NCI-H1436 treated with DMSO at 0.1 percent for 48 hours (cell line): Measurements from ENCODE around the gene UFC1.

ENCODE experiments used
- DNase-seq: peaks from one replicate; lab custom pipeline; 2025; lab: John Stamatoyannopoulos, UW

Gene UFC1

DNA sequence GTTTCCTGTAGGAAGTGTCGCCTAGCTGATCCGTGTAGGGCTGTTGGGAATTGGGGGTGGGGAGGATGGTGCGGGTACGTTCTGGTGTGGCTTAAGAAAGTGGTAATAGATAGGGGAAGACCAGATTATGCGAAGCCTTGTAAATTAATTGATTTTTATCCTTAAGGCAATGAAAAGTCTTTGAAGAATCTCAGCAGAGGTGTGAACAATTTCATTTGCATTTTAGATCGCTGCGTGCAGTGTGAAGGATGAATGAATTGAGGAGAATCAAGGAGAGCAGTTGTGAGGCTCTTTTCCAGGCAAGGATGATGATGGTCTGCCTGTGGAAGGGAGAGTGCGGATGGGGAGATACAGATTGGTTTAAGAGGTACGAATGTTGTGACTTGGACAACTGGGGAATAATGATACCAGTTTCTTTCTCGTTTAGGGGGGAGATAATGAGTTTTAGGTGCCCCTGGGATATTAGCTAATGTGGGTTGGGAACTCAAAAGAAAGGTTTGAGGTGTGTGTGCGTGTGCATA is 20.5 kb upstream of the UFC1 start:
- no peak for DNase-seq

DNA sequence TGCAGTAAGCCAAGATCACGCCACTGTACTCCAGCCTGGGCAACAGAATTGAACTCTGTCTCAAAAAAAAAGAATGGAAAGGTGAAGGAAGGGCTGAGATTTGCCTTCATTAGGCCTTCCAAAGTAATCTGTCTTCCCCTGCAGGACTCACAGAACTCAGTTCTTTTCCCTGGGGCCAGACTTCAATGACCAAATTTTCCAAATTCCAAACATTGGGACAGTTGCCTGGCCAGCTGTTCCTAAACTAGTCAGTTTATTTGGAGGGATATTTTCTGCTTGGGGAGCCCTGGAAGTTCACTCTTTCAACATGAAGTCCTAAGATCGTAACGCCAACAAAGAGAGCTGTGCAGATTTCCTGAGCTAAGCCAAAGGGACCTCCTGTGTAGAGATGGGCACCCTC is 15.9 kb upstream of the UFC1 start:
- no peak for DNase-seq

DNA sequence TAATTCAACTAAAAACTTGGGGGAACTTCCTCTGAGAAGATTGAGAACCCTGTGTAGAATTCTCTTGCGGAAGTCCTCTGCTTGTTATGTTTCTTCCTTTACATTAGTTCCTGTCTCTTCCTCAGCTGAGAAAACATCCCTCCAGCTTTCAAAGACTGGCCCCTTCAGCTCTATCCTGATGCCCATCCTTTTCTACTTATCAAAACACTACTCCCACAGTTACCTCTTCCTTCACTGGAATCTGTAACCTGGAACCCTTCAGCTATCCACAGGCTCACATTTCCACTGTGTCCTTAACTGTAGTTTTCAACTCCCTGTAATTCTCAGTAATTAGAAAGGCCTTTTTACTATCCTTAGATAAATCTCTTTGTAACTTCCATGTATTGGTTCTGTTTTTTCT is 15.3 kb upstream of the UFC1 start:
- DNase-seq, result no peak

DNA sequence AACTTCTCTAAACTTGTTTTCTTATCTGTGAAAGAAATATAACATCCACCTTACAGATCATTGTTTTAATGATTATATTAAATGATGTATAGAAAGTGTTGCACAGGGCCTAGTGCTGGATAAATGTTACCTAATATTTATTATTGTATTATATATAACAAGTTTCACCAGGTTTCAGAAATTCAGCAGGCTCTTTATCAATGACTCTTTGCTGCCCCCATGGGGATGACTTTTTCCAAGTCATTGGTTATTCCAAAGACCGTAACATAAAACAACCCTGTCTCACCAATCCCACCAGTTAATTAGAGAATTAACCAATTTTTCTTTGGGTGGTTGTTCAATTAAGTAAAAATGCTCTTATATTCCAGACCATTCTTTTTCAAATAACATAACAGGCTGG is 14.0 kb upstream of the UFC1 start:
- no peak for DNase-seq

DNA sequence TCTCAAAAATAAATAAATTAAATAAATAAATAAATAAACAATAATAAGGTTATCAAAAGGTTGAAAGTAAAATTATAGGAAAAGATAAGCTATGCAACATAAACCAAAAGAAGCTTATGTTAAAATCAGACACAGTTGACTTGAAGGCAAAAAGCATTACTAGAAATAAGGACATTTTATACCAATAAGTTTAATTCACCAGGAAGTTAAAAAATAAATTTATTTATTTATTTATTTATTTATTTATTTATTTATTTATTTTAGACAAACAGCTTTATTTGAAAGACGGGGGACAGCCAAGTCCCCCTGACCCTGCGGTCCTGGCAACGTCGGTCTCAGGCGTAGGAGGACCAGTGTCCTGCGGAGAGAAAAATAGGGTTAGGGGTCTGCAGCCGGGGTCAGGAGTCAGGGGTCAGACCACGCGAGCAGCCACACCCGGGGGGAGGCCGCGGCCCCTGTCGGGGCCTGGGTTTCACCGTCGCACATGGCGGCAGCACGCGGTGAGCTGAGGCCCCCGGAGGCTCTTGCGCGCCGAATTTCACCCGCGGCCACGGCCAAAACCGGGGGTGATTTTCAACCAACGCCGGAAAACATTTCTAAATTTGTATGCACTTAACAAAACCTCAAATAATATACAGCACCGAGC is 12.9 kb upstream of the UFC1 start:
- DNase-seq, result no peak

DNA sequence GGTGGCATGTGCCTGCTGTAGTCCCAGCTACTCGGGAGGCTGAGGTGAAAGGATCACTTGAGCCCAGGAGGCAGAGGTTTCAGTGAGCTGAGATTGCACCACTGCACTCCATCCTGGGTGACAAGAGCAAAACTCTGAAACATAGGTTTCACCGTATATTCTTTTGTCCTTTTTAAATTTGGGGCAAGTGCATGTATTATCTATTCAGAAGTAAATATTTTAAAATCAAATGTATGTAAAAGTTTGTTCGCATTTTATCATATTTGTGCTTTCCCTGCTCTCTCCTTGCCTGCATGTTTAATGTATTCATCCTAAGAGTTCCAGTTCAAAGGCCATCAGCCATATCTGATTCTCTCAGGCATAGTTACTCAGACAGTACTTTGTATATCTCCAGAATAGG is 7.9 kb upstream of the UFC1 start:
- no peak for DNase-seq

DNA sequence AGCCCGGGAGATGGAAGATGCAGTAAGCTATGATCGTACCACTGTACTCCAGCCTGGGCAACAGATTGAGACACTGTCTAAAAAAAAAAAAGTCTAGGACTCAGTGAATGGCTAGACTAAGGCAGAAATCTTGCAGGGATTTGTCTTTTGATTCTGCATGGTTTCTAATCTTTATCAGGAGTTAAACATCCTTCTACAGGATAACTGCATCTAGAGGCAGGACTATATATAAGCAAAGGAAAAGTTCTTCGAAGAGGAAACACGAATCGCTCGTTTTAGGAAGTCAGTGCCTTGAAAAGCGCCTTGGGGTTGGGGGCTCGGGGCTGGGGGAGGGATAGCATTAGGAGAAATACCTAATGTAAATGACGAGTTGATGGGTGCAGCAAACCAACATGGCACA is 602 bp upstream of the UFC1 start:
- no peak for DNase-seq

DNA sequence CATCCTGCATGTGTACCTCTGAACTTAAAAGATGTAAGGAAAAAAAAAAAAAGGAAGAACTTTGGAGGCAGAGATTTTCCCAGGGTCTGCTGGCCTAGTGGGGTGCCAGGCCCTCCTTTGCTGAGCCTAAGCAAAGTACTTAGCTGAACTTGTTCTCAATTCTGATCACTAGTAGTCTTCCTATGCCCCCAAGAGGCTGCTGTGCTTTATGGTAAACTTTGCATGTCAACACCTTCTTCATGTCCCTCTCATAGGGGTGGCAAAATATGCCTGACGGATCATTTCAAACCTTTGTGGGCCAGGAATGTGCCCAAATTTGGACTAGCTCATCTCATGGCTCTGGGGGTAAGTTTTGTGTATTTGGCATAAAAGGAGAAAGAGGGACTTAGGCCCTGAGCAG is 4.1 kb downstream of the UFC1 start:
- DNase-seq, result no peak

DNA sequence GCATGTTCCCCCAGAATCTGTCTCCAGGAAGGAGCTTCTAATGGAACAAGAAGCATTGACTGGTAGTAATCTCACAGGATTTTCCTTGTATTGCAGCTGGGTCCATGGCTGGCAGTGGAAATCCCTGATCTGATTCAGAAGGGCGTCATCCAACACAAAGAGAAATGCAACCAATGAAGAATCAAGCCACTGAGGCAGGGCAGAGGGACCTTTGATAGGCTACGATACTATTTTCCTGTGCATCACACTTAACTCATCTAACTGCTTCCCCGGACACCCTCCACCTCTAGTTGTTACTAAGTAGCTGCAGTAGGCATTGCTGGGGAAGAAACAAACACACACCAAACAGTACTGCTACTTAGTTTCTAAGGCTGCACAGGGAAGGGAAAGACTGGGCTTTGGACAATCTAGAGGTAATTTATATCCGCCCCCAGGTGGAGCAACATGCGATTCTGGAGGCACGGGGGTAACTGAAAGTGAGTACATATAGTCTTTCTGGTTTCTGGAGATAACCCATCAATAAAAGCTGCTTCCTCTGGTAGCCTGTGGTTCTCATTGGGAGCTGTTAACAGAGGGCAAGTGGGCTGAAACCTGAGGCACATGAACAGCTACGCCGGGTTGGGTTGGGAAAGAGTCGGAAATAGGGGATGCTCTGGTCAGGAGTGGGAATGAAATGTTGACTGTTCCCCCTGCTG is 4.7 kb downstream of the UFC1 start:
- no peak for DNase-seq

DNA sequence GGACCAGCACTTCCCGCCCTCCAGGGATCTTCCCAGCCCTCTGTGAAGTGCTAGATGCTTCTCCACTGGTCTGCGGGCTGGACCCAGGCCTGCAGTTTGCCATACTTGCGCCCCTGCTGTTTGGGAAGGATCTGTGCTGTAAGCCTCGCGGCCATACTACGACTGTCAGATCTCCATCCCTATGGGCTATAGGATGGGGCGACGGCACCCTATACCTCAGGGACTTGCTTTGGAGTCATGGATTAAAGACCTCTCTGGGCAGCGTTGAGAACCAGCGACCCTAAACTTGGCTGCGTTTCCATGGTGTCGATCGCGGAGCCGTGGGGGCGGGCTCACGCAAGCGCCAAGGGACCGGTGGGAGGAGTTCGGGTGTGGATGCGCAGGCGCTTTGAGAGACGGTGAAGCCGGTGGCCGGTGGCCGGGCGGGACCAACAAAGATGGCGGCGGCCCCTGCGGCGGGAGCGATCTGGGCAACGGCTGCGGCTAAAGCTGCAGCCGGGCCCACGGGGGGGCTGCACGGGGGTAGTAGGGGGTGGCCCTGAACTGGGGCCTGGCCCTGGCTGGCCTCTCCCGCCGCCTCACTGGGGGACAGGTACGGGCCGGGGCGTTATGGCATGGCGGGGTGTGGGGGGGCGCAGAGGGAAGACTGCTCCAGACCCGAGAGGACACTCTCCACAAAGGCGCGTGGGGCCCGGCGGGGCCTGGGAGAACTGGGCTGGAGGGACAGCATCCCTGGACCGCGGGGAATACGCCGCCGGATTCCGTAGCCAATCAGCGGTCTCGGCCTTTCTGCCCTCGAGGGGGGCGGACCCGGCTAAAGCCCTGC is 5.5 kb downstream of the UFC1 start, which contains the start of gene USP21:
Gene USP21, plus strand, starts transcription at position 414 of the 826 bp plus-strand sequence. CDS start 1,141 bp downstream, outside the sequence.
- DNase-seq, result peak; percentile 37

DNA sequence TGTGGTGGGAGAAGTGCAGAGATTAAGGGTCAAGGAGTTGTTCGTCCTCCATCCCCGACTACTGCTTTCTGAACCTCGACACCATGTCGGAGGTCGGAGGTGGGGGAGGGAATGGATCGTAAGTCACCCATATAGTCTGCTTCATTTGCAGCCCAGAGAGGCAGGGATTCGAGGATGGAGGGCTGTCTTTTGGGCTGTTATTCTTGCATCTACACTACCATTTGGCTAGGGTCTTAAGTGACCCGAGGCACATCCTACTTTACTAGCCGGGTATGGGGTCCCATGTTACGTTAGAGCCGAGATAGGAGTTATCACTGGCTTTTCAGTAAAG is 6.1 kb downstream of the UFC1 start:
- no peak for DNase-seq

DNA sequence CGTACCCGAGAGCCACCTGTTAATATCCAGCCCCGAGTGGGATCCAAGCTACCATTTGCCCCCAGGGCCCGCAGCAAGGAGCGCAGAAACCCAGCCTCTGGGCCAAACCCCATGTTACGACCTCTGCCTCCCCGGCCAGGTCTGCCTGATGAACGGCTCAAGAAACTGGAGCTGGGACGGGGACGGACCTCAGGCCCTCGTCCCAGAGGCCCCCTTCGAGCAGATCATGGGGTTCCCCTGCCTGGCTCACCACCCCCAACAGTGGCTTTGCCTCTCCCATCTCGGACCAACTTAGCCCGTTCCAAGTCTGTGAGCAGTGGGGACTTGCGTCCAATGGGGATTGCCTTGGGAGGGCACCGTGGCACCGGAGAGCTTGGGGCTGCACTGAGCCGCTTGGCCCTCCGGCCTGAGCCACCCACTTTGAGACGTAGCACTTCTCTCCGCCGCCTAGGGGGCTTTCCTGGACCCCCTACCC is 6.9 kb downstream of the UFC1 start:
- no peak for DNase-seq

DNA sequence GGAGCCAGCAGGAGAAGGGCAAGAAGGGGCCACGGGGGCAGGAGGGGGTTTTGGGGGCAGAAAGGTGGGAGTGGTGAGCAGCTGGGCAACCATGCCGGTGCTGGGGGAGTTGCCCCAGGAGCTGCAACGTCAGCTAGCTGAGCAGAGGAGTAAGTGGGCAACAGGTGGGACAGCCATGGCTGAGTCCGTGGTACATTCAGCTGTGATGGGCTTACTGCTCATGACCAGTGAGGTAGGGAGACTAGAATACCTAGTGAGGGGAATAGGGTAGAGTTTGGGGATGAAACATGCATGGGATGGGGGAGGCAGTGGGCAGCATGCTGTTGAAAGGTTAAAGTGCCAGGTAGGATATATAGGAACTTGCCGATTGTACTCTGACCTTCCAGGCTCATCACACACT is 7.9 kb downstream of the UFC1 start:
- no peak for DNase-seq

DNA sequence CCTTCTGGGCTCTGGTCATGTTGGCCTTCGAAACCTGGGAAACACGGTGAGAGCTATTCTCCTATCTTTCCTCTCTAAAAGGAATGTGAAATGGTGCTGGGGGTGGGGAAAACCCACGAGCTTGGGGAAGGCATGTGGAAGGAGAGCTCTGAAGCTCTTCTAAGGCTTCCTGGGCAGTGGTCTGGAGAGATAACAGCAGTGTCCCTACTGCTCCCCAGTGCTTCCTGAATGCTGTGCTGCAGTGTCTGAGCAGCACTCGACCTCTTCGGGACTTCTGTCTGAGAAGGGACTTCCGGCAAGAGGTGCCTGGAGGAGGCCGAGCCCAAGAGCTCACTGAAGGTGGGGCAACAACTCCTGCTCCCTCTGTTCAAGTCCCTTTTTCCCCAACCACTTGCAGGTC is 8.3 kb downstream of the UFC1 start:
- no peak for DNase-seq

DNA sequence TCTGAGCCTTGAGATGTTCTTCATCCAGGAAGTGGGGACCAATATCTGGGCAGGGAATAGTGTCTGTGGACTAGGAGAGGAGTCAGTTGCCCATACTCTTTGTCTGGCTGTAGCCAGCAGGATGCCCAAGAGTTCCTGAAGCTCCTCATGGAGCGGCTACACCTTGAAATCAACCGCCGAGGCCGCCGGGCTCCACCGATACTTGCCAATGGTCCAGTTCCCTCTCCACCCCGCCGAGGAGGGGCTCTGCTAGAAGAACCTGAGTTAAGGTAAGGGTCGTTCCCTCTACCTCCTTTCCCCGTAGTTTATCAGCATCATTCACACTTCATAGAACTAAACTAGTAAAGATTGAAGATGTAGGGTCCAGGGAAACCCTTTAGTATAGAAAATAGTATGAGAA is 9.0 kb downstream of the UFC1 start:
- no peak for DNase-seq

DNA sequence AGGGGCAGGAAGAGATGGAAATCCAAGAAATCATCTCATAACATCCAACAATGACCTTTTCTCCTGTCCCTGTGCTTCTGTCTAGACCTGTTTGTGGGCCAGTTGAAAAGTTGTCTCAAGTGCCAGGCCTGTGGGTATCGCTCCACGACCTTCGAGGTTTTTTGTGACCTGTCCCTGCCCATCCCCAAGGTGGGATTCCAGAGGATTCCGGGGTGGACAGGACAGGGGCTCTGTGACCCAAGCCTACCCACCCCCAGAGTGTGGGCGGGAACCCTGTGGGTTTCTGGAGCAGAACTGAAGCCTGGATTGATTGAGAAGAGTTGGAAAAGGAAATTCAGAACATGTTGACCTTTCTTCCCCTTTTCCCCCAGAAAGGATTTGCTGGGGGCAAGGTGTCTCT is 10.0 kb downstream of the UFC1 start:
- DNase-seq, result no peak

DNA sequence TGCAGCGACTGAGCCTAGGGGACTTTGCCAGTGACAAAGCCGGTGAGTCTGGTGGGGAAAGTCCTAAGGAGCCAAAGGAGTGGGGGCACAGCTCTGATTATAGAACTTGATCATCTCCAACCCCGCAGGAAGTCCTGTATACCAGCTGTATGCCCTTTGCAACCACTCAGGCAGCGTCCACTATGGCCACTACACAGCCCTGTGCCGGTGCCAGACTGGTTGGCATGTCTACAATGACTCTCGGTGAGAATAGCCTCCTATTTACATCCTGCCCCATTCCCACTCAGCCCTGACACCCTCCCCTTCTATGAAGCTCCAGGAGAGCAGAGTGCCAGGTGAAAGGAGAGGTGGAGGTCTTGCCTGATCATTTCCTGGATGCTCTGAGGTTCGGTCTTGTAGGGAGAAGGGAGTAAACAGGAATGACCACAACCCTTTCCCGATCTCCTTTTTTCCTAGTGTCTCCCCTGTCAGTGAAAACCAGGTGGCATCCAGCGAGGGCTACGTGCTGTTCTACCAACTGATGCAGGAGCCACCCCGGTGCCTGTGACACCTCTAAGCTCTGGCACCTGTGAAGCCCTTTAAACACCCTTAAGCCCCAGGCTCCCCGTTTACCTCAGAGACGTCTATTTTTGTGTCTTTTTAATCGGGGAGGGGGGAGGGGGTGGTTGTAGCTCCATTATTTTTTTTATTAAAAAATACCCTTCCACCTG is 11.3 kb downstream of the UFC1 start:
- DNase-seq, result no peak

DNA sequence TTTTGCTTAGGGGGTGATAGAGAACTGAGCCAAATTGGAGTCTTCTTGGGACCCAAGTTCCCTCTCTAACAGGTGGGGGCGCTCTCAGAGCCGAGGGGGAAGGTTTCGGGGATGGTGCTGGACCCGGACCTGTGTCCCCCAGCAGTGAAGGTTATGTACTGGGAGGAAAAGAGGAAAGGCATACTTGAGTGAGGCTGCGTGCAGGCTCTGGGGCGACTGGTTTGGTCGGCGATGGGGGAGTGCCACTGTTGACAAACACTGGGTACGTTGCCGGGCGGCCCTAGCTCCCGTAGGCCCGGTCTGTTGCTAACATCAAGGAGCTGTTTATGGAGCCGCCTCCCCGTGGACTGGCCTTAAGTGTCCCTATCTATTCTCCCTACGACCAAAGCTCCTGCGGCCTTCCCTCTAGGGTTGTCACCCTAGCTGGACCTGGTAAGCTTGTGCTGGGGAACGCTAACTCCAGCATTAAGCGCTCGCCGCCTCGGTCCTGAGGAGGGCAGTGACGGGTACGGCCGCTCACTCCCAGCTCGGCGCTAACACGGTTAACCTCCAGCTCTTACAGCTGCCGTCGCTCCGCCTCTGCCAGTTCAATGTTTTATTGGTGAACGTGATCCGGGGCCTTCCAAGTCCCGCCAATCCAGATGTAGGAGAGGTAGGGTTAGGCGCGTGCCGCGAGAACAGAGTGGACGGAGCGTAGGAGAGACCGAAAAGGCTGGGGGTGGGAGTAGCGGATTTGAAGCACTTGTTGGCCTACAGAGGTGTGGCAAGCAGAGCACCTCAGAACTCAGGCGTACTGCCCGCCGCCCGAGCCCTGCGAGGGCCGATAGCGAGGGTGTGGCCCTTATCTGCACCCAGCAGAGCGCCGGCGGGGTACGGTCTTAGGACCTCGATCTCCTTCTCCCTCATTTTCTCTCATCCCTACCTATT is 12.2 kb downstream of the UFC1 start, which contains the start of gene PPOX:
Gene PPOX, plus strand, starts transcription at position 685 of the 927 bp plus-strand sequence. CDS start 422 bp downstream, outside the sequence.
- peak; percentile 87 for DNase-seq

DNA sequence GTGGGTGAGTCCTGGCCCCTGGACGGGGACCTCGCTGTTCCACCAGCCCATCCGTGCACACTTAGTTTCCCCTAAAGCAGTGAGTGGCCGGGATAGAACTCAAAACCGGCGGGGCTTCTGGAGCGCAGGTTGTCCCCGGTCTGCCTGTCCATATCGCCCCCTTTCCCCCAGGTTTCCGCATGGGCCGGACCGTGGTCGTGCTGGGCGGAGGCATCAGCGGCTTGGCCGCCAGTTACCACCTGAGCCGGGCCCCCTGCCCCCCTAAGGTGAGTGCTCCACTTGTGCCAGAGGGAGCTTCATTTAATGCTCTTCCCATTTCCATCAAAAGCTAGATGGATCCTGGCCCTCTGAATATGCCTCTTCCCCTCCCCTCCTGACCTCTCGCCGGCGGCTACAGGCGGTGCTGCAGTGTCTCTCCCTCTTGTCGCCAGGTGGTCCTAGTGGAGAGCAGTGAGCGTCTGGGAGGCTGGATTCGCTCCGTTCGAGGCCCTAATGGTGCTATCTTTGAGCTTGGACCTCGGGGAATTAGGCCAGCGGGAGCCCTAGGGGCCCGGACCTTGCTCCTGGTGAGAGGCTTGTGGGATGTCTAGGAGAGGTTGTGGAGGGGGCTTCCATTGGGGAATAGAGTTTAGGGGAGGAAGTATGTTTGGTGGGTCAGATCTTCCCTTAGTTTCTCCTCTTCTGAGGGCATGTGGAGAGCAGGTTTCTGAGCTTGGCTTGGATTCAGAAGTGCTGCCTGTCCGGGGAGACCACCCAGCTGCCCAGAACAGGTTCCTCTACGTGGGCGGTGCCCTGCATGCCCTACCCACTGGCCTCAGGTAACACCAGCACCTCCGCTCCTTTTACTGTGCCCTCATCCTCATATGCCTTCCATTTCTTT is 13.1 kb downstream of the UFC1 start:
- no peak for DNase-seq

DNA sequence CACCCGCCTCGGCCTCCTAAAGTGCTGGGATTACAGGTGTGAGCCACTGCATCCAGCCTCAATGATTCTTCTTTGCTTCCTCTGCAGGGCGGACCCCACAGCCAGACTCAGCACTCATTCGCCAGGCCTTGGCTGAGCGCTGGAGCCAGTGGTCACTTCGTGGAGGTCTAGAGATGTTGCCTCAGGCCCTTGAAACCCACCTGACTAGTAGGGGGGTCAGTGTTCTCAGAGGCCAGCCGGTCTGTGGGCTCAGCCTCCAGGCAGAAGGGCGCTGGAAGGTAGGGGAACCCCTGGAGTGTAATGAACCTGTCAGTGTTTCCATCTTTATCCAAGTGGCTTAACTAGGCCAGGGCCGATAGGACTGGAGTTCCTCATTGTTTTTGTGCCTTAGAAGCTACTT is 15.1 kb downstream of the UFC1 start:
- no peak for DNase-seq
